Midbrain (tissue), 1 donor: ENCODE data around the gene EPHA10.
A peak's percentile ranks its signal among the peaks of the same experiment; 100 is the strongest.

Experiments
- DNase-seq: peaks from one replicate; lab custom pipeline; 2025; lab: John Stamatoyannopoulos, UW

Gene EPHA10

DNA sequence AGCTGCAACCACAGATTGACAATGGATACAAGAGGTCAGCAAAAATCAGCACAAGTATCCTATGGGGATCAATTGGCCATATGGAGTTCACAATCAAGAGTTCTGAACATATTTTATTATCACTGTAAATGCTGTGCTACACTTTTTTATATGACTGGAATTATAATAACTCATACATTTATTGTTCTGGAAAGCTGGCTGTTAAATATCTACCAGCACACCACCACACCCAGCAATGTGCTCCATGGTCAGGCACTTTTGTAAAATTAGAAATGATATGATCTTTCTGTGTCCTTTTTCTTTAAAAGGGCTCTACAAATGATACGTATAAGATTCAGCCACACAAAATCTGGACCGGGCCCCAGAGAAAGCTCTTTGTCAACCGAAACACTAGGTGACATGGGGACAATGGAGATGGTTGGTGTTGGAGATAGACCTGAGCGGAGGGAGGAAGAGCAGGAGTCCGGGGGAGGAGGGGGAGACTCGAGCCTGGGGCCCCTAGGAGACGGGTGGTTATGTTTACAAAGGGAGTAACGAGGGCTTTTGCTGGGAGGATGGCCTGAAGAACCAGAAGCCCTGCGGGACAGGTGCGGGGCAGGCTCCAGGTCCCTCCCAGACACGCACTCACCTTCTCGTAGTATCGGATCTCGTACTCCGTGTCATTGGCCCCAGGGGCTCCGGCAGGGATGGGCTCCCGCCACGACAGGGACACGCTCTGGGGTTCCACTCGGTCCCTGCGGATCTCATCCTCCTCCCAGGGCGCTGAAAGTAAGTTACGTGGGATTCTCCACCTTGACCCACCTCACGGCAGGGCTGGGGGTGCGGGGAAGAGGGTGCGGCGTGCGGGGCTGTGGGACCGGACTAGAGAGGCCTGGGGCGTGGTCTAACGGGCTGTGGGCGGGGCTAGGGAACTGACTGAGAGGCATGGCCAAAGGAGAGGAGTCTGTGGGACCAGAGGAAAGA, 30.0 kb downstream of the EPHA10 start:
- no peak for DNase-seq

- DNase-seq = no peak
Measured at GRCh38 chr1:37732111-37732780, 32.7 kb downstream of the EPHA10 start.

DNA sequence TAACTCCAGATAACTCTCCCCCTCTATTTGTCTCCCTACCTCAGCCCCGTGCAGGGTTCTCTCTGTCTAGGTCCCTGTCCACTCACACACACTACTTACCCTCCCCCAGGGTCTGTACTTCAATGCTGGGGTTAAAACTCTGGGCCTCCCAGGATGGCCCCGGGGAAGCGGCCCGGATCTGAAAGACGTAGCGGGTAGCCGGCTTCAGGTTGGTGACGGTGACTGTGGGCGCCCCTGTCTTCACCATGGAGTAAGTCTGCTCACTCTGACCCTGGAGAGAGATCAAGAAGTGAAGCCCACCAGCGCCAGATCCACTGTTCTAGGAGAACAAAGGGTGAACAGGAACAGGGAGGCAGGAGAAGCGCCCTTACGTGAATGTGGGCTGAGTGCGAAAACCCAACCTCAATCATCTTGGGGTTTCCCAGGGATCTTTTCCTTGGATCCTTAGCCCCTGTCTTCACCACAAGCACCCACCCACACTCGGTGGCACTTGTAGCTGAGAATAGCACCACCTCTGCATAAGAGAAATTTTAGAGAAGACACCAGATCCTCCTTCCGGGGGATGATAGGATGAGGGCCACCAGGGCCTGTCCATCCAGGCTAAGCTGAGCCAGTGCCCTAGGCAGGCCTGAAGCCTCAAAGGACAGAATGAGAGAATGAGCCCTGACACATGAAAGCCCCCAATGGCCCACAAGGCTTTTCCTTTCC, 33.5 kb downstream of the EPHA10 start:
- no peak for DNase-seq

DNA sequence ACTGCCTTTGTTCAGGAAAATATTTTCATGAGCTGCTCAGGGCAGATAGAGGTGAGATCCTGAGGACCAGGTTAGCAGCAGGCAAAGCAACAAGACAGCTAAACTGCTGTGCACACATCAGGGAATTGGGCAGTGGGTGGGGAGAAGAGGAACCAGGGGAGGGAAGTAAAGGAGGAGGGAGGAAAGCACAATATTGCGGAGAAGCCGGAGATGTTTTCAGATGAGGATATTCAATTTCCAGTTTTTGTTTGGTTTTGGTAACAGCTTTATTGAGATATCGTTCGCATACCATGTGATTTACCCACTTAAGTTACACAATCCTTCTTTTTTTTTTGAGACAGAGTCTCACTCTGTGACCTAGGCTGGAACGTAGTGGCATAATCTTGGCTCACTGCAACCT, 34.5 kb downstream of the EPHA10 start:
- DNase-seq = no peak

DNA sequence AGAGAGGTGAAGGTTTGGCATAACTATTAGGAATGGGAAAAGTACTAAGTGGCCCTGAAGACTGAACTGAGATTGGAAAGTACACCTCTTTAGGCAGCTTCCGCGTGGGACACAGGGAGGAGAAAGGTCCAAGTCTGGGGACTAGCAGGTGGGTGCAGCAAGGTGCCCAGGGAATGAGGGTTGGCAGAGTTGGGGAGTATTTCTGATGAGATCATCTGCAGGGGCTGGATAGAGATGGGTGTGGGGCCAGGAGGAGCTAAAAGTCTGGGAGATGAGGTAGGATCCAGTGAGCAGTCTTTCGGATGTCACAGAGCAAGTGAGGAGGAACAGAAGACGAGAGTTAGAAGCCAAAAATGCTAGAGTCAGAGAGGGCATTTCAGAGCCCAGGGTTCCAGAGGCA, 36.5 kb downstream of the EPHA10 start:
- DNase-seq = no peak

DNA sequence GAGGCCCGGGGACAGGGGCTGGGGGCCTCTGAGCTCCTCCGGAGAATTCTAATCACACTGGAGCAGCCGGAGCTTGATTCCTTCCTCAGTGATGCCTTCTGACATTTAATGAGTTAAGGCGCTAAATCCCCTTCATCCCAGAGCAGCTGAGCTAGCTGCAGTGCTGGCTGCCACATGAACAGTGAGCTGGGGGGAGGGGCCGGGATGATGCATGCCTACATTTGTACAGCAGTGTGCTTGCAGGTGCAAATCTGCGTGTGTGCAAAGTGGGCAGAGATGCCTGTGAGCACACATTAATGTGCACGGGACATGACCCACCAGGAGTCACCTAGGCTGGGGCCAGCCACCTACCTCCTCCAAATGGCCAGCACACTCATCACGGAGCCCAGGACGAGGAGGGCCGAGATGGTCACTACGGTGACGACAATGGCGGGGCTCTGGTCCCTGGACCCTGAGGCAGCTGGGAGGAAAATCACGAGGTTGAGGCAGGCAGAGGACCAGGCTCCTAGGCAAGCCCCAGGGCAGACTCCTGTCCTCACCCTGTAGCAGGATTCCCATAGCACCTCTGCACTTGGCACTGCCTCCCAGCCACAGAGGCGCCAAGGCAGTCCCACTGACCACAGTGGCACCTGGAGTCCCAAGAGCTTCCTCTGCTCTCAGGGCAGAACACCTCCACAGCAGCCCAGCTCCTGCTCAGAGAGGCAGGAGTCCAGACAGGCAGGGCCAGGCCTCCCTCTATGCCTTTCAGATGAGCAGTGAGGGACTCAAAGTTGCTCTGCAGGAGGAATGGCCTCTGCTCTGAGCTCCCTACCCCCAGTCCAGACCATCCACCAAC, 38.0 kb downstream of the EPHA10 start:
- no peak for DNase-seq

- peak; percentile 64 for DNase-seq
Measured at GRCh38 chr1:37725851-37726613, 38.9 kb downstream of the EPHA10 start.

DNA sequence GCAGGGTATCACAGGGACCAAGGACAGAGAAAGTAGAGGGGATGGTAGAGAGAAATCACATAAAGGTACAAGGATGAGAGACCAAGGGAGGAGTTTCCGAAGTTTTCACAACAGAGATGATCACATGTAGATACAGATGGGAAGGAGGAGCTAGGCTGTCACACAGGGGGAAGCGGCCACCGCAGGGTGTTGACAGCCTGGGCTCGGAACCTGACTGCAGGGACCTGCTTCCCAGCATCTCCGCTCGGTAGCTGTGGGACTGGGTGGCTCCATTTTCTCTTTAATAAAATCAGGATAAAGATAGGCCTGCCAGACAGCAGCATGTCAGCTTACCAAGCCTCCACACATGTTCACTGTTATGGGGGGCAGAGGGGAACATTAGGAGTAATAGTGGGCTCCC, 40.3 kb downstream of the EPHA10 start:
- DNase-seq = no peak

DNA sequence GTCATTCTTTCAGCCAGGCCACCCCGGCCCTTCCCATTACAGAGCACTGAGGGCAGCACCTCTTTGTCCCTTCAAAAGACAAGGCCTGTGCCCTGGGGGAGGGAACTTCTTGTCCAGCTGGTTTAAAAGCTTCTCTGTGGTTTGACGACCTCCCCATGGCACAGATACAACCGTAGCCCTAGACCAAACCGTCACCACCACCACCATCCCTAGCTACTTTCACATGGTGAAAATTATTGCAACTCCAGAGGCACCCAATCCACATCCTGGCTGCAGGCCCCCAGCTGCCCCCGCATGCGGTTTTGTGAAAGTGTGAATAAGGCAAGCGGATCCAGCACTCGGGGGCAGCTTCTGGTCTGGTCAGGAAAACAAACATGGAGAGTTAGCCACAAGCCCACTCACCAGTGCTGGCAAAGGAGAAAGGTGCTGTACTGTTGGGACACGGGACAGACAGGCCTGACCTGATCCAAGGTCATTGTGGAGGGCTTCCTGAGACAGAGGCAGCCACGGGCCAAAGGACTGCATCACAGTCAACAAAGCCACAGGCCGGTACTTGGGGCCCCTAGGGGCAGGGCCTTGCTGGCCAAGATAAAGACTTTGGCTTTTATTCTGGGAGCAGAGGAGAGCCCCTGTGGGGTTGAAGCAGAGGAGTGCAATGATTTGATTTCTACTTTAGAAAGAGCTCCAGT, 41.4 kb downstream of the EPHA10 start:
- no peak for DNase-seq

DNA sequence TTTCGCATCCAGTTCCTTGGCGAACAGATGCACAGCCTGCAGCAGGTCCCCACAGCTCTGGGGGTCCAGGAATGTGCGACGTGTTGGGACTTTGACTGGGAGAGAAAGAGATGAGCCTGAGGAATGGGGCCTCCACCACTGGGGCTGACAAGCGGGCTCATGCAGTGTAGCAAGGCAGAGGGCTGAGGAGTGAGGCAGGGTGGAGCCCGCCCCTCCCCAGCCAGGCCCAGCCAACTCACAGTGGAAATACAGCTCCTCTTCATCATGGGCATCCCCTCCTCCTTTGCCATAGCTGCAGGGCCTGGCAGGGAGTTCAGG, 41.9 kb downstream of the EPHA10 start:
- no peak for DNase-seq

GRCh38 chr1:37722181-37723071, 42.5 kb downstream of the EPHA10 start:
- DNase-seq = peak; percentile 77

- no peak for DNase-seq
Measured at GRCh38 chr1:37721565-37721964, 43.4 kb downstream of the EPHA10 start.

GRCh38 chr1:37720231-37721130, 44.4 kb downstream of the EPHA10 start:
- no peak for DNase-seq

GRCh38 chr1:37719572-37720195, 45.2 kb downstream of the EPHA10 start:
- DNase-seq = no peak

DNA sequence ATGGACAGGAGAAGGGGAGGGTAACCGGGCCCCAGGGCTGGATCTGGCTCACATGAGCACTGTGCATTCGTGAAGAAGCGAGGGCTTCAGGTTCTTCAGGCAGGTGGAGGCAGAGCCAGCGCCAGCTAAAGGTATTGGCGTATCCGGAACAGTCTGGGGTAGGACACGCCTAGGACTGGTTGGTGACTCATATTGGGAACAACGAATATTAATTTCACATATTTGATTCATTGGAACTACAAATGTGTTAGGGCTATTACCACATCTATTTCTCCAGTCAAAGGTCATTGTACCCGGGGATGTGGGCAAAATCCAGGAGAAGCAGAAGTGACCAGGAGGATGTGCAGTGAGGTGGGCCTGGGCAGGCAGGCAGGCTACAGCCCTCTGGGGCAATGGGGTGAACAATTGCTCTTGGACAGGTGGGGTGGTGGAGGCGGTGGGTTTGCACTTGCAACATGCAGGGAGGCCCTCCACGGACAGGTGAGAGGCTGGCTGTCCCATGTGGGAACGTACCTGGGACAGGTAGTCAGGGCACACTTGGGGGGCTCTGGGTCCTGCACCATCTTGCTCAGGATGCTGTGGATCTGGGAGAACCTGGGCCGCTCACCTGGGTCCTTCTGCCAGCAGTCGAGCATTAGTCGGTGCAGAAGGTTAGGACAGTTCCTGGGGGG, 45.9 kb downstream of the EPHA10 start:
- DNase-seq = no peak

- no peak for DNase-seq
Measured at GRCh38 chr1:37718181-37718900, 46.6 kb downstream of the EPHA10 start.

DNA sequence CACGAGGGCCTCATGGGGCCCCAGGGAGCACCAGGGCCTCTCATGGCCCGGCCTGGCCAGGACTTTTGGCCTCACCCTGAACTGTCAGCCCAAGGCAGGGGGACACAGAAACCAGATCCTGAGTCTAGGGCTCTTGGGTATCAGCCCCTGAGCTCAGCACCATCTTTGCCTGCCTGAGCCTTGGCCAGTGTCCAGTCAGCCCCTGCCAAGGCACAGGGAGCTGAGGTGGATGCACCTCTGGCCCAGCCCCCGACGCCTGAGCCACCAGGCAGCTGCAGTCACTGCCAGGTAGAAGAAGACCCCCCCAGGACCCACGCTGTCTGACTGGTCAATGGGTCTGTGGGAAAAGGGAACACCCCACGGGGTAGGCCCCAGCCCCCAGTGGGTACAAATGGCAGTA, 47.3 kb downstream of the EPHA10 start:
- no peak for DNase-seq
